OCI-LY1 (cell line): ENCODE results near the gene SPOP.

Experiments used
- CTCF ChIP-seq: fragments of 200-600 bp; sonication (generic), shearing (Covaris generic); IDR thresholded peaks from 2 replicates; pipeline ENCODE4 v1.5.1; 2017; ENCODE audit warnings: mild to moderate bottlenecking, antibody characterized with exemption, low read length, moderate library complexity, mixed read lengths
- EZH2 ChIP-seq: fragments of 200-600 bp; sonication (generic), shearing (Covaris generic); IDR thresholded peaks from 2 replicates; pipeline ENCODE4 v1.8.0; 2017; ENCODE audit warnings: borderline replicate concordance, mixed run types, mild to moderate bottlenecking, antibody characterized with exemption, low read length, moderate library complexity, mixed read lengths

GRCh38 chr17:49572806-49573420, 105.0 kb downstream of the SPOP start:
- no peak for TF ChIP-seq CTCF
- TF ChIP-seq EZH2: no peak
